Stimulated activated CD4-positive, alpha-beta T cell treated with anti-CD3 and anti-CD28 coated beads, Interleukin-4, amount 100 ng/mL, for 24 hours (primary cell): ENCODE results near the gene SFTPD.

Experiments used
- DNase-seq: peaks from one replicate; pipeline ENCODE4 v3.0.0-alpha.2; 2020

Gene SFTPD

GRCh38 chr10:79944428-79945395 is 4.2 kb downstream of the SFTPD start:
- DNase-seq: no peak

- DNase-seq: no peak
These were observed 5.0 kb downstream of the SFTPD start for GRCh38 chr10:79943871-79944270.

- no peak for DNase-seq
These were observed 6.4 kb downstream of the SFTPD start for GRCh38 chr10:79942261-79943185.

- no peak for DNase-seq
These were observed 7.2 kb downstream of the SFTPD start for GRCh38 chr10:79941585-79942210.

GRCh38 chr10:79941146-79941545 is 7.8 kb downstream of the SFTPD start:
- DNase-seq: no peak

GRCh38 chr10:79940431-79940830 is 8.5 kb downstream of the SFTPD start:
- no peak for DNase-seq

- DNase-seq: no peak
These were observed 8.9 kb downstream of the SFTPD start for GRCh38 chr10:79939969-79940368.

GRCh38 chr10:79938728-79939406 is 10.0 kb downstream of the SFTPD start:
- no peak for DNase-seq

GRCh38 chr10:79937701-79938151 is 11.2 kb downstream of the SFTPD start:
- no peak for DNase-seq

- DNase-seq: no peak
These were observed 12.0 kb downstream of the SFTPD start for GRCh38 chr10:79936625-79937615.

GRCh38 chr10:79933961-79934360 is 14.9 kb downstream of the SFTPD start:
- no peak for DNase-seq

GRCh38 chr10:79932841-79933379 is 16.0 kb downstream of the SFTPD start:
- DNase-seq: no peak

- DNase-seq: no peak
These were observed 16.6 kb downstream of the SFTPD start for GRCh38 chr10:79932307-79932706.

- DNase-seq: no peak
These were observed 18.2 kb downstream of the SFTPD start for GRCh38 chr10:79930751-79931150.

- no peak for DNase-seq
These were observed 18.6 kb downstream of the SFTPD start for GRCh38 chr10:79930267-79930666.

GRCh38 chr10:79929409-79929904 is 19.4 kb downstream of the SFTPD start:
- DNase-seq: peak; percentile 79

GRCh38 chr10:79928028-79928583 is 20.8 kb downstream of the SFTPD start:
- DNase-seq: no peak

- no peak for DNase-seq
These were observed 21.6 kb downstream of the SFTPD start for GRCh38 chr10:79927111-79927828.

- no peak for DNase-seq
These were observed 22.9 kb downstream of the SFTPD start for GRCh38 chr10:79926037-79926436.

- no peak for DNase-seq
These were observed 23.3 kb downstream of the SFTPD start for GRCh38 chr10:79925614-79926013.
